Right cardiac atrium (tissue), 5 donors: Measurements from ENCODE around the gene DPH7. TPM values are rescaled to one million over a fixed set of nuclear protein-coding genes. Genes with fewer than 3 reads are reported as not detected.
"Not testable (repeated sequence)": the region's sequence is repeated elsewhere in the genome, so short reads cannot be mapped to it uniquely, and the experiment has no call there.

Experiments used
- ATAC-seq, 2 donors: fragments of 200-7000 bp; cut with Tn5 transposase; one replicate each; pipeline versions ENCODE4 v1.8.0 to v1.9.1; 2020; ENCODE audit warnings: moderate library complexity in 2 of 2, mild to moderate bottlenecking in 1 of 2
- DNase-seq, 3 donors: peaks; one replicate each; pipeline ENCODE4 v3.0.0-alpha.2; 2020
- H3K27ac ChIP-seq: one replicate; pipeline ENCODE4 v1.5.1; 2013; ENCODE audit warnings: mild to moderate bottlenecking, low read length, control low read depth, moderate library complexity
- H3K27me3 ChIP-seq: one replicate; pipeline ENCODE4 v1.6.1; 2013; ENCODE audit not compliant: control insufficient read depth, insufficient read depth
- H3K4me1 ChIP-seq: one replicate; pipeline ENCODE4 v1.6.1; 2013; ENCODE audit warnings: low read length; ENCODE audit not compliant: control insufficient read depth, insufficient read depth
- H3K4me3 ChIP-seq: one replicate; pipeline ENCODE4 v1.5.1; 2013; ENCODE audit warnings: low read length, control low read depth
- H3K9me3 ChIP-seq: one replicate; pipeline ENCODE4 v1.6.1; 2013; ENCODE audit warnings: low read length; ENCODE audit not compliant: control insufficient read depth
- WGBS: extraction: QIAGEN DNeasy Blood & Tissue Kit; methylation state at CpG from one replicate; pipeline ENCODE4 v1.1.7; 2013; 5-methylcytosine and 5-hydroxymethylcytosine counted together
- intact Hi-C, 4 donors: fragments of 100-400 bp; cut with DNase I; formaldehyde crosslinking; loops; one replicate each; pipeline versions ENCODE4 v1.11.0 to v1.14.0; 2022 to 2023
- polyA plus RNA-seq: library from polyadenylated mRNA; stranded (reverse); fragments of 200-250 nt; gene quantifications from one replicate; pipeline ENCODE4 v1.2.3, GENCODE V29; 2013
- total RNA-seq, 4 donors: library from RNA; stranded (reverse); fragmentation: NEBNext Ultra II Directional; extraction: Animal tissue kit (Norgen Biotek cat#: 25700); gene quantifications; one replicate each; pipeline ENCODE4 v1.2.1, GENCODE V29; 2021
- donor health status: healthy with polysubstance abuse.
- donor health status: DM: no; HTN: yes; CAD: no.
- donor health status: DM: no; HTN: no; CAD: no.
- donor health status: DM: no; HTN: yes; CAD: no; lungs with severe emphysema.
- donor health status: DM: yes; HTN: yes; CAD: no.

DPH7 gene
- total and polyA plus RNA-seq, 5 donors, result 17.8 to 28.1 (median 20.5) TPM

DNA sequence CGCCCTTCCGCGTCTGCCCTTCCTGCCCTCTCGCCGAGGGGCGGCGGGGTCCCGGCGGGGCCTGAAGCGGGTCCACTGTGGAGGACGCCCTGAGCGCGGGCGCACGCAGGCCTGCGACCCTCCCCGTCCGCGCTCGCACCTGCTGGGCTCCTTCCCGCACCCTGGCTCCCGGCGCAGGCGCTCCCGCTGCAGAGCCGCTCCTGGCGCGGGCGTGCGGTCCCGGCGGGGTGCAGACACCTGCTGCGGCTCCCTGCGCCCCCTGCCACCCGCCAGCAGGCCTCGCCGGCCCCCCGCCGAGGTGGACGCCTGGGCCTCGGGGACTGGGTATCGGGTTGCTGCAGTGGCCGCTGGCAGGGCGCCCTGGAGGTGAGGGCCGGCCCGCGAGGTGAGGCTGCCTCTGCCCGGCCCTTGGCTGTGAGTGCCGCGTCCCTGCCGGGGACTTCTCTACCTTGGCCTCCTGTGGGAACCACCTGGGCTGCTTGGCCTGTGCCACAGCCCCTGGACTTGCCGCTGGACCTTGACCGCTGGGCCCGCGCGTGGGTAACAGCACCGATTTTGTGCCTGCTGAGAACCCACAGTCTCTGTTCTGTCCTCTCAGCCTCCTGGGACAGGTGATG is 27.4 kb upstream of the DPH7 start:
- ATAC-seq (peak; percentile 1), DNase-seq (peak; percentile 58 to 83 (median 83))
- Histone ChIP-seq H3K27ac (peak overlapping the region; percentile 97), H3K27me3 (no peaks in the 10 kb centered on the region), H3K4me1 (peaks cover 8% of the 10 kb centered on the region), H3K4me3 (peak overlapping the region; percentile 97), H3K9me3 (no peaks in the 10 kb centered on the region)
- WGBS, result 5% methylated on average over 57 of the region's 57 CpGs
- intact Hi-C loops, result no loop called here

DNA sequence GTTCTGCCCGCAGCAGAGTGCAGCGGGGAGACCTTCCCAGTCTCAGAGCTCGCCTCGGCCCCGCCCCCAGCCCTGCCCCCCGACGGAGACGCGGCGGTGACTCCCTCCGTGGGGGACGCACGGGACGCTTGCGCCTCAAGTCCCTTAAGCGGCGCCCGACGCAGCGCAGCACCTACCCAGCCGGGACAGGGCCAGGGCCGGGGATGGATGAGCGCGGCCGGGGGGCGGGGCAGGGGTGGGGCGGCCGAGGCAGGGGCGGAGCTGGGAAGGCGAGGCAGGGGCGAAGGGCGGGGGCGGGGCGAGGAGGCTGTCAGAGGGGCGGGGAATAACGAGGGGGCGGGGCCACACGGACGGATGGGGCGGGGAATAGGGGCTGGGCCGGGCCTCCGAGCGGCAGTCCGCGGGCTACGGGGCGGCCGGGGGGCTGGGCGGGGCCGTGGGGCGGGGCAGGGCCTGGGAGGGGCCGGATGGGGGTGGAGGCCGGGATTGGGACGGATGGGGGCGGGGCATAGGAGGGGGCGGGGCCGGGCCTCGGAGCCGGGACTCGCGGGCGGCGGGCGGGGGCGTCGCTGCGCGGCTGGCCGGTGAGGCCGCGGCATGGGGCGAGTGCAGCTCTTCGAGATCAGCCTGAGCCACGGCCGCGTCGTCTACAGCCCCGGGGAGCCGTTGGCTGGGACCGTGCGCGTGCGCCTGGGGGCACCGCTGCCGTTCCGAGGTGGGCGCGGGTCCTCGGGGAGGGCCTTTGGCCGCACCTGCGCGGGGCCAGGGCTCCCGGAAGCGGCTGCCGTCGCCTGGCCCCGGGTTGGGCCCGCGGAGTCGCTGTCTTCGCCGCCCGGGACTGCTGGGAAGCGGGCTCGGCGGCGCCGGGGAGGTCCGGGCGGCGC is 26.6 kb upstream of the DPH7 start, which contains the start of gene ARRDC1:
Gene ARRDC1 (plus strand): TSS at position 566 of the 884 bp plus-strand sequence. CDS start 32 bp downstream, at position 598.
- Histone ChIP-seq H3K9me3 (no peaks in the 10 kb centered on the region), H3K4me1 (peaks cover 8% of the 10 kb centered on the region), H3K4me3 (peak within 1 kb of the TSS; percentile 97), H3K27ac (peak within 1 kb of the TSS; percentile 97), H3K27me3 (no peaks in the 10 kb centered on the region)
- ATAC-seq (peak; percentile 89 to 90), DNase-seq (peak; percentile 94 to 97 (median 97))
- intact Hi-C loops, result no loop called here
- under 1% methylated on average over 111 of the region's 111 CpGs for WGBS

DNA sequence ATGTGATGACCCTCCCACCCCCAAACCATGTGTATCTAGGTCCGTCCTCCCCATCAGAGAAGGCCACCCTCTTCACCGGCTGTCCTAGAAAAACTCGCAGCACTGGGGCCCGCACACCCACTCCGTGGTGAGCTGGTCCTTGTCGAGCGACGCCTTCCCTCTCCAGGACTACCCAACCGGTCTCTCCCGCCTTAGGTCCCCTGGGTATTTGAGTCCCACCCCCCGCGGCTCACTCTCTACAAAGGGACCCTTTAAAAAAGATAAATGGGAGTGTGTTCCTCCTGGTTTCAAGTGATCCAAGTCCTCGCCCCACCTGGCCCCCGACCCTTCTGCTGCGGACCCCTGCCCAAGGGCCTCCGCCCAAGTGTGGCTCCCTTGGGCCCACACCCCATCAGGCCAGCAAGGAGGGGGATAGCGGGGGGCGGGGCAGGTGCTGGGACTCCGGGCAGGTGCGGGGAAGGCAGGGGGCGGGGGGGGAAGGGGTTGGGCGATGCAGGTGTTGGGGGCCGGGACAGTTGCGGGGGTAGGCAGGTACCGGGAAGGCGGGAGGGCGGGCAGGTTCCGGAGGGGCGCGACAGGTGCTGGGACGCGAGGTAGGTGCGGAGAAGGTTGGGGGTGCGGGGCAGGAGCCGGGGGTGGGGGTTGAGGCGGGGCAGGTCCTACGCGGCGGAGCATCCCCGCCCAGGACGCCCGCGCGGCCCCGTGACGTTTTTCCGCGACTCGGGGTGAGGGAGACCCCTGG is 25.8 kb upstream of the DPH7 start:
- Histone ChIP-seq H3K9me3 (no peaks in the 10 kb centered on the region), H3K27me3 (no peaks in the 10 kb centered on the region), H3K27ac (no peak overlapping the region), H3K4me3 (peak overlapping the region; percentile 97), H3K4me1 (peaks cover 8% of the 10 kb centered on the region)
- 9% methylated on average over 49 of the region's 49 CpGs for WGBS
- ATAC-seq (peak; percentile 0 to 7), DNase-seq (peak; percentile 51 to 76 (median 65))
- intact Hi-C loops, result no loop called here

DNA sequence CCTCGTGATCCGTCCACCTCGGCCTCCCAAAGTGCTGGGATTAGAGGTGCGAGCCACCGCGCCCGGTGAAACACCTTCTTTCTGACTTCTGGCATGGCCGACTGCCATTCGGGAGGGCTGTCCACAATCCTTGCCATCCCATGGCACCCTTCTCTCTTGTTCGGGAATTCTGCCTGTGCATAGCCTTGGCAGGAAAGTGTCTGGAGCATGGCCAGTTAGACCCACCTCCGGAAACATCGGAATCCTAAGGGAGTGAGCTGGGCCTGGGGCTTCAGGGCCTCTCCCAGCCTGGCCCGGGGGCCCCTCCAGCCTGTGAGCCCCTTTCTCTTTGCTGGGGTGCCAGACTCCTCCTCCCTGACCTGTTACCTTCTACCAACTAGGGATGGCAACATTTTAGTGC is 25.2 kb upstream of the DPH7 start:
- 68% methylated on average over 13 of the region's 13 CpGs for WGBS
- intact Hi-C loops, result no loop called here
- DNase-seq (peak in 2 of 3 donors; percentile 56 to 64), ATAC-seq (no peak)
- H3K4me1 ChIP-seq, result peaks cover 8% of the 10 kb centered on the region
- H3K27me3 ChIP-seq, result no peaks in the 10 kb centered on the region
- no peak overlapping the region for H3K4me3 ChIP-seq
- no peaks in the 10 kb centered on the region for H3K9me3 ChIP-seq
- no peak overlapping the region for H3K27ac ChIP-seq

DNA sequence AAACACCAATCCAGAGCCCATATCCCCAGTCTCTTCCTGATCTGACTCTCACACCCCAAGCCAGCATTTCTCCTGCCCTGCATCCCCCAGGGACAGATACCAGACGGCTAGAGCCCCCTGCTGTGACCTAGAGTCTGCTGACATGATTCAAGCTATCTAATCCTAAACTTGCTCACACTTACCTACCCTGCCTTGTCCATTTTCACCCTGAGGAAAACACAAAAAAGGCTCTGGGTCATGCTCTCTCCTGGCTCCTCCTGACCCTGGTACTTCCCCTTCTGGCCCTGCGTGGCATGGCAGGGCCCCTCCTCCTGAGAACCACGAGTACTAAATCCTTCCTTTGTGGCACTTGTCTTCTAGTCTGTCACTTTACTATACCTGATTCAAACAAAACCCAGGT is 23.9 kb upstream of the DPH7 start:
- Histone ChIP-seq H3K27ac (no peak overlapping the region), H3K4me3 (no peak overlapping the region), H3K4me1 (peaks cover 8% of the 10 kb centered on the region), H3K27me3 (no peaks in the 10 kb centered on the region), H3K9me3 (no peaks in the 10 kb centered on the region)
- ATAC-seq, result no peak
- WGBS, result 11% methylated on average over 3 of the region's 3 CpGs
- intact Hi-C loops, result no loop called here
- DNase-seq, result no peak

DNA sequence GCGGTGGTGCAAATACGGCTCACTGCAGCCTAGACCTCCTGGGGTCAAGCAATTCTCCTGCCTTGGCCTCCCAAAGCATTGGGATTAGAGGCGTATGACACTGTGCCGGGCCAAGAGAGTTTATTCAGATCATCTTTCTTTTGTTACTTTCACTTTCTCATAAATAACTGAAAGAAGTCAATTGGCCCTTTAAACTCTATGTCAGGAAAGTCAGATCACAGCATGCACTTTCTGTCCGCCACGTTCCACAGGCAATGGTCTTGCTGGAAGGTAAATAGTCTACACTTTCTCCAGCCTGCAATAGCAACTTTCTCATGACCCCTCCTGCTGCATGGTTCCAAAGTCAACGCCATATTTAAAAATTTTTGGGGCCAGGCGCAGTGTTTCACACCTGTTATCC is 20.2 kb upstream of the DPH7 start:
- H3K4me1 ChIP-seq, result no peaks in the 10 kb centered on the region
- no peak for DNase-seq
- ATAC-seq, result no peak
- intact Hi-C loops, result no loop called here
- H3K9me3 ChIP-seq, result no peaks in the 10 kb centered on the region
- H3K27me3 ChIP-seq, result no peaks in the 10 kb centered on the region
- H3K4me3 ChIP-seq, result no peak overlapping the region
- H3K27ac ChIP-seq, result no peak overlapping the region
- WGBS, result 80% methylated on average over 8 of the region's 8 CpGs

DNA sequence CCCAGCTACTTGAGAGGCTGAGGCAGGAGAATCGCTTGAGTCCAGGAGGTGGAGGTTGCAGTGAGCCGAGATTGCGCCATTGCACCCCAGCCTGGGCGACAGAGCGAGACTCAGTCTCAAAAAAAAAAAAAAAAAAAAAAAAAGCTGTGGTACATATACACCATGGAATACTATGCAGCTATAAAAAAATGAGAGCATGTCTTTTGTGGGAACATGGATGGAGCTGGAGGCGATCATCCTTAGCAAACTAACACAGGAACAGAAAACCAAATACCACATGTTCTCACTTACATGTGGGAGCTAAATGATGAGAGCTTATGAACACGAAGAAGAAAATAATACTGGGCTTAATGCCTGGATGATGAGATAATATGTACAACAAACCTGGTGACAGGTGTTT is 17.9 kb upstream of the DPH7 start:
- H3K4me1 ChIP-seq, H3K9me3 ChIP-seq, H3K27me3 ChIP-seq, H3K27ac ChIP-seq, intact Hi-C loops, ATAC-seq, H3K4me3 ChIP-seq, DNase-seq: not testable (repeated sequence)
- WGBS, result 94% methylated on average over 7 of the region's 7 CpGs

DNA sequence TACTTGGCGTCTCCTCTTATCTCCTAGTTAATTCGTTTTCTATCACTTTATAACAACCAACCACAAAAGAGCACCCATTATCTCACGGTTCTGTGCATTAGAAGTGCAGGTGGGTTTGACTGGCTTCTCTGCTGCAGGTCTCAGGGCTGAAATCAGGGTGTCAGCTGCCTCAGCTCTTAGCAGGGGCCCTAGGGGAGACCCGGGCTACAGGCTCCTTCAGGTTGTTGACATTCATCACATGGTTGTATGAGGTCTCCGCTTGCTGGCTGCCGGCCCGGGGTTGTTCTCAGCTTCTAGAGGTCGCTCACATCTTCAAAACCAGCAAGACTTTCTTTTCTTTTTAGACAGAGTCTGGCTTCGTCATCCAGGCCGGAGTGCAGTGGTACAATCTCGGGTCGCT is 14.5 kb upstream of the DPH7 start:
- DNase-seq (no peak), ATAC-seq (no peak)
- Histone ChIP-seq H3K9me3 (no peaks in the 10 kb centered on the region), H3K4me1 (peaks cover 4% of the 10 kb centered on the region), H3K27me3 (no peaks in the 10 kb centered on the region), H3K4me3 (no peak overlapping the region), H3K27ac (no peak overlapping the region)
- intact Hi-C loops, result no loop called here
- 78% methylated on average over 12 of the region's 12 CpGs for WGBS

DNA sequence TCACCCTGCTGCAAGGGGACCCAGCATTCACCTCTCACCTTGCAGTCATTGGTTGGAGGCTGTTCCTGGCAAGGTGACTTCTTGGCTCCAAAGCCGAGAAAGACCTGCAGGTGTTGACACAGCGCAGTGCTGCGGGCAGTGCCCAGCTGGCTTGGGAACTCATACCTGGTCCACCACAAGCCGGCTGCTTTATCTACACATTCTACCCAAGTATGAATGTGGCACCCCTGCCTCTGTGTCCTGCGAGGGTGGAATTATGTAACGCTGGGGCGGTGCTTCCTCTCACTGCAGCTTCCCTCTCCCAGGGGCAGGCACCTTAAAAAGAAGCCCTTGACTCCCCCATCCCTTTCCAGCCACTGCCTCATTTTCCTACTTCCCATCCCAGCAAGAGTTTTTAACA is 14.0 kb upstream of the DPH7 start:
- Histone ChIP-seq H3K4me3 (no peak overlapping the region), H3K27me3 (no peaks in the 10 kb centered on the region), H3K4me1 (peaks cover 4% of the 10 kb centered on the region), H3K27ac (no peak overlapping the region), H3K9me3 (no peaks in the 10 kb centered on the region)
- 75% methylated on average over 7 of the region's 7 CpGs for WGBS
- DNase-seq, result peak in 1 of 3 donors; percentile 34
- no peak for ATAC-seq
- intact Hi-C loops, result no loop called here

DNA sequence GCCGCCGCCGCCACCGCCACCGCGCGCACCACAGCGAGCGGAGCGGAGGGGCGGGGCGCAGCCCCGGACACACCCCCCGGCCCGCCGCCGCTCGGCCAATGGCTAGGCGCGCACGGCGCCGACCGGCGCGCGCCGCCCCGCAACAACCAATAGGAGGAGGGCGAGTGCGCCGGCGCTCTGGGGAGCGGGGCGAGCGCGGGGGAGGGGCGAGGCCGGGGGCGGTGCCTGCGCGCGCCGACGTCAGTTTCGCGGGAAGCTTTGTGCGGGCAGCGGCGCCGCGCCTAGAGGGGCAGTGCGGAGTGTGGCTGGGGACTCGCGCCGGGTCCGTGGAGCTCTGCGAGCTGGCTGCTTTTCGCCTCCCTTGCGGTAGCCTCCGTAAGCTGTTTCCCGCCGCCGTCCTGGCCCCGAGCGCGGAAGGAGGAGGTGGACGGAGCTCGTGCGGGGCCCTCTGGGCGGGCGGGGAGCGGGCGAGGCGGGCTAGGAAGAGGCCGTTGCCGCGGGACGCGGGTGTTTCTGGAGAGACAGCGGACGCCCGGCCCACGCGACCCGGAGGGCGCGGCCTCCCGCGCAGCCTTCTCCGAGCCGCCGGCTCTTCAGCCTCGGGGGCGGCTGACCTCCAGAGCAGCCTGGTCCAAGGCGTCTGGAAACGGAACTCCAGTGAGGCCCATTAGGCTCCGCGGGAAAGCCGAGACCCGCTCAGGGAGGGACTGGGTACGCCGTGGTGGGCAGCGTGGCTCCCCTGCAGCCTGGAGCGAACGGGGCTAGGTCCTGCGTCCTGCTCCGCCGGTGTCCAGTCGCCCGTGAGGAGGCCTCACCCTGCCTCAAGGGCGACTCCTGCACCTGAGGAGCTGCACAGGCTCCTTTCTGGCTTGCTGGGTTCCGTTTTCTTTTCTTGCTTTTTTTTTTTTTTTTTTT is 12.0 kb upstream of the DPH7 start, which contains the start of gene ZMYND19:
Gene ZMYND19 (minus strand): TSS at position 44 of the 915 bp plus-strand sequence. CDS start 249 bp downstream, outside the sequence.
- H3K4me3 ChIP-seq, result peak within 1 kb of the TSS; percentile 92
- H3K27ac ChIP-seq, result no peak within 1 kb of the TSS
- H3K9me3 ChIP-seq, result no peaks in the 10 kb centered on the region
- H3K4me1 ChIP-seq, result peaks cover 4% of the 10 kb centered on the region
- DNase-seq (peak; percentile 90 to 97 (median 96)), ATAC-seq (peak; percentile 99)
- under 1% methylated on average over 113 of the region's 113 CpGs for WGBS
- no peaks in the 10 kb centered on the region for H3K27me3 ChIP-seq
- intact Hi-C loops, result no loop called here
